ENCODE results near the gene USP2.

USP2 gene

DNA sequence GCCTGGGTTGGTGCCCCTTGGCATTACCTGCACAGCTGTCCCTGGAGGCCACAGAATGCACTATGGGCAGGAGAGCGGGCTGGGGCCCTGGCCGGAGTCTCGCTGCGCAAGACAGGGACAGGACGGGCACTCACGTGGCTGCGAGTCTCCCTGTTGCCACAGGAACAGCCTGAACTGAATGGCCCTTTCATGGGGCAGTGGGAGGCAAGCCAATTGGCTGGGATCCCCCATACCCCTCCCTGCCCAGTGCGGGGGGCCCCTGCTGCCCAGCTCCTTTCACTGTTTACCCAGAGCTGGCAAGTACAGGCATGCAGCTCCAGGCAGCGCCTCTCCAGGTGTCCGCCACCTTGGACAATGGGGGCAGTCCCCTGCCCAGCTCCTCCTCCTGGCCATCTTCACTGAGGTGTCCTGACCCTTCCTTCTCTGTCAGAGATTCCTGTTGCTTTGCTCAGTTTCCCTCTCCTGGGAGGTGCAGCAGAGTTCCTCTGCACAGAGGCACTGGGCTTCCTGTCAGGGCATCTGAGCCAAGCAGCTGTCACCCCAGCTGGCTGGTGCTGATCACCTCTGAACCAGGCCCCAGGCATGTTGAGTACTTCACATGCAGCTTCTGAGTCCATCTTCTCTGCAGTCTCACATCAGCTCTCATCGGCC is 5.2 kb downstream of the USP2 start:
- no peak for DNase-seq (ENCODE audit: low spot score)

DNA sequence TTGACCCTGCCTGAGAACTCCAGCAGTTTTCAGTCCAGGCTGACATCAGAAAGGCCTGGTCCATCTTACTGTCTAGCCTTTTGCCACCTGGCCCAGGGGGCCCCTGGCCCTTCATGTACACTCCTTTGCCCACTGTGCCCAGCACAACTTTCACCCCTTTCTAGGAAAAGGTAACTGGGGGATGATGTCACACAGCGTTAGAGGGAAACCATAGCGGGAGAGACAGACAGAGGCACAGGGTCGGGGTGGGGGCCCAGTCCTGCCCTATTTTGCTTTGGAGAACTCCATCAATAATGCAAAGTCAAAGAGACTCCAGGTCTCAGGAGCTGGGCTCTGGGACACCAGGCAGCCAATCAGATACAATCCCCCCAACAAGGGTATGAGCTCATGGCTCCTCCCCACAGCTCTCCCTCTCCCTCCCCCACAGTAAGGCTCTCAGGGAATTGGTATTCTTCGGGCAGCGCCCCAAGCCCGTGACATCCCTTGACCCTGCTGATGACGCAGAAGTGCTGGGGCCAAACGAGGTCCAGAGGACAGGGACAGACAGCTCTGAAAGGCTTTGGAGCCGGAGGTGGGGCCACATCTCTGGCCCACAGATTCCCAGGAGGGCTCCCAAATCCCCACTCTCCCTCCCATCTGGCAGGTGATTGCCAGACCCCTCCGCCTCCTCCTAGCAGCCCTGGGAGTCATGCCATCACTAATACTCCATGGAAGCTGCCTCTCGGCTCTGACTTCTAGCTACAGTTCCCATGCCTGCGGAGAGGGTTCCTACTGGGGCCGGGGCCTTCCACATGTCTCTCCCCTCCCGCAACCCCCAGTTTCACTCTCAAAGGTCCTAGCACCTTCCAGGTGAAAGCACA is 5.9 kb downstream of the USP2 start:
- no peak for DNase-seq (ENCODE audit: low spot score)

- no peak for DNase-seq (ENCODE audit: low spot score)
Measured at GRCh38 chr11:119374632-119375336, 6.7 kb downstream of the USP2 start.

DNA sequence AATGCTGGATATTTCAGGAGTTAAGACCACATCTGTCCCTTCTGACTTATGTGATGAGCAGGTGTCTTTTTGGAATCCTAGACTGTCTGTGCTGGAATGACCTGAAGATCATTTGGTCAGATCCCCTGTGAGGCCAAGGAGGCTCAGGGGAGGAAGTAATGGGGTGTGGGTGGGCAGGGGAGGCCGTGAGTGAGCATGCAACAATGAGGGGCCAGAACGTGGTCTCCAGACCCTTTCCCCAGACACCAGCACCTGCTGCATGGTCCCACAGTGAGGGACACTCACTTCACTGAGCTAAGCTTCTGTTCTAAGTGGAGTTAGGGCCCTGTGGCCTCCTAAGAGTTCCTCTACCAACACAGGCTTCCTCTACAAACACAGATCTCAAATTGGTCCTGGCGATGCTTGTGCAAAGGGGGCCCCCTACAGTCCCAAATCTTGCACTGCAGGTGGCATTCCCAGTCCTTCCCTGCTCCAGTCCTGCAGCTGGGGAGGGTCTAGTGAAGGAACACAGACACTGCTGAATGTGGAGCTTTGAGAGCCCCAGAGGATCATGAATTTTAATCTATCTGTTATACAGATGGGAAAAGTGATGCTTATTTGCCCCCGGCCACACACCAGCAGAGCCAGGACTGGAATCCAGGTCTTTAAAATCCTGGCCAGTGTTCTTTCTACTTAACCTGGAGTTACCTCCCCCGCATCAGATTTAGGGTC is 7.4 kb downstream of the USP2 start:
- DNase-seq (ENCODE audit: low spot score): peak; percentile 65

DNA sequence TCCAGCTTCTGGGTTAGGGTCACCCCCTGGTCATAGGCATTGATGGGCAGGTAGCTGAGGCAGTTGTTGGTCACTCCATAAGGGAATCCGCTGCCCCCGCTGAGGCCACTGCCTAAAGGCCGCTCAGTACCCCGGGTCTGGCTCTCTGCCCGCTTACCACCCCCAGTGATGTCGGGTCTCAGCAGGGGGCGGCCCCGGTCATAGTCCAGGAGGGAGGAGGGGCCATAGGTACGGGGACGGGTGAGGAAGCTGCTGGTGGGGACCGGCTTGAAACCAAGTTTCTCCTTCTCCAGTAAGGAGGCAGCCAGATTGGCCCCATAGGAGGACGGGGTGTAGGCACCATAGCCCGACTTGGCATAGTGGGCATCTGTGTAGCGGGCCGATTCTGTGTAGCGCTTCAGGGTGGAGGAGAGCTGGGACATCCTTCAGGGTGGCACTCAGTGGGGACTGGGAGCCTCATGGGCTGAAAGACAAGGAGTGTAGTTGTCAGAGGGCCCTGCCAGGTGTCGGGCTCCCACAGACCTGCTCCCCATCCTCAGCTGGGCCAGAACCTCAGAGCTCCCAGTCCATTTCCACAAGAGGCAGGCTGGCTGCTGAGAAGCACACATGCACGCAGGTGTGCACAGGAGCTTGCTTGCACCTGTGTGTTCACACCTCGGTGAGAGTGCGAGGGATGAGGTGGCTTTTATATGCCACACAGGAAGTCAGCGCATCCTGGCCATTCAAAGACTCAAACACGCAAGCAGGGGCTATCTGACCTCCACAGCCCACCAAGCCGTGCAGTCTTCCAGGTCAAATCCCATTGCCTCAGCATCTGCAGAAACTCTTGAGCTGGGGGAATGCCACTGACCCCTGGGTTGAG is 8.2 kb downstream of the USP2 start:
- no peak for DNase-seq (ENCODE audit: low spot score)

GRCh38 chr11:119372260-119373058 is 9.0 kb downstream of the USP2 start:
- no peak for DNase-seq (ENCODE audit: low spot score)

DNA sequence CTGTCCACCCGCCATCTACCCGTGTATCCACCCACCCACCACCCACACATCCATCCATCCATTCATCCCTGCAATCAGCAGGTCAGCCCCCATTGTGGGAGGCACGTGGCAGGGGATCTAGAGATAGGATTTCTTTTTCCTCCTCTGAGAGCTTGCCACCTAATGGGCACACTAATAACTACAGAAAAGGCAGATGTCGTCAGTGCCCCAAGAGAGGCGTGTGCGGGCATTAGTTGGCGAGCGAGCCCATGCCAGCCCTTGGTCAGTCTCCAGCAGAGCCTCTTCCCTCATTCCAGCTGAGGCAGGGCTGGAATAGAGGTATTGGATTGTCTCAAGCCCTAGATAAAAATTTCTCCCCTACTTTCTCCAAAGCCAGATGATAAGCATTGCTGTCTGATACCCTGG is 9.7 kb downstream of the USP2 start:
- peak; percentile 59 for DNase-seq (ENCODE audit: low spot score)

- no peak for DNase-seq (ENCODE audit: low spot score)
Measured at GRCh38 chr11:119371067-119371601, 10.4 kb downstream of the USP2 start.

DNA sequence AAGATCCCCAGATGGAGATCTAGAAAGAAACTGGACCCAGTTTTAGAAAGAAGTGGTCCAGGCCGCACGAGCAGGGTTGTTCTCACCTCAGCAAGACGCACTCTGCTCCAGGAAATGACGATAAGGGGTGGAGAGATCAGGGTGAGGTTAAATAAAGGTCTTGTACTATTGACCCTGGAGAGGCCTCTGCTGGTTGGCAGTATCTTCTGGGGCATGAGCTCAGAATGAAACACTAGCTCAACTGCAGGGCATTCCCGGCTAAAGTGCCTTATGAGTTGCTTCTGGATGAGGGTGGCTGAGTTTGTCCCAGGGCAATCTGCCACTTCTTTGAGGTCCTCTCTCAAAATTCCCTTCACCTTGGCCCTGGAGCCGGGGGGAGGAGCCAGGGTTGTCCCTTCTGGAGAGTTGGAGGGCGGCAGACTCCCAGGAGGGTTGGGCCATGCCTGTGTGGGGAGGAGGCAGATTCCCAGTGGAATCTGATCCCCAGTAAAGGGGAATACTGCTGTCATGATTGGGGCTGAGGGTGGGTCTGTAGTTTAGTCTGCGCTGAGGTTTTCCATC is 10.9 kb downstream of the USP2 start:
- no peak for DNase-seq (ENCODE audit: low spot score)

GRCh38 chr11:119369132-119369925 is 12.2 kb downstream of the USP2 start:
- DNase-seq (ENCODE audit: low spot score): no peak

DNA sequence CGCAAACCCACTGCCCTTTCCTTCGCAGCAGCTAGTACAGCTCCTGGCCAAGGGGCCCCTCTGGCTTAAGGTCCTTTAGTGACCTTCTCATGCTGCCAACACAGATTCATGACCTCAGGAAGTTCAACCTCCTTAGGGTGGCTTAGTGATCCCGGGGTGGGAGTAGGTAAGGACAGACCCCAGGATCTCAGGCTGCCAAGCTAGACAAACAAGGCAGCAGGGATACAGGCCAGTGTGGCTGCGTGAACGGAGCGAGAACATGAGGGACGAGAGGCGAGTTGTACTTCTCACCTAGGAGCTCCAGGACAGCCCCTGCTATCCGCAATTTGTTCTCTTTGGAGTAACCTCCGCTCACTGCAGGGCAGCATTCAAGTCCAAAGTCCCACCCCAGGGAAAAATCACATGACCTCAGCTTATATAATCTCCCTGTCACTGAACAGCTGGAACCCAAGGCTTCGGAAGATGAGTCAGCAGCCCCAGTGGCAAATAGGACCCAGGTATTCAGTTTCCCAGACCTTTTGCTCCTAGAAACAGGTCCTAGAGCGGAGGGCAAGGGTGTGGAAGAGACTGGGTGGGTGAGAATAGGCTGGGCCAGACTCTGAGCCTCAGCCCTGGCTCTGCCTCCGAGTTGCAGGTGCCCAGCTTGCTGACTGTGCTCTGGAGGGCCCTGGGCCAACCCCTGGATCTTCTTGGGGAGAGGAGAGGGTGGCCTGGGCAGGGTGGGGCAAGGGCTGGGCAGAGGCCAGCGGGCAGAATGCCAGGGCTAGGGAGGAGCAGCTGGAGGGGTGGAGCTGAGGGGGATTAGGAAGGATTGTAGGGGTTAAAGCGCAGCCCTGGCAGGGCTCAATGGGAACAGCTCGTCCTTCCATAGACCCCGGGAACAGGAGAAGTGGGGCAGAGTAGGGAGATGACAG is 13.1 kb downstream of the USP2 start:
- peak; percentile 36 for DNase-seq (ENCODE audit: low spot score)

DNA sequence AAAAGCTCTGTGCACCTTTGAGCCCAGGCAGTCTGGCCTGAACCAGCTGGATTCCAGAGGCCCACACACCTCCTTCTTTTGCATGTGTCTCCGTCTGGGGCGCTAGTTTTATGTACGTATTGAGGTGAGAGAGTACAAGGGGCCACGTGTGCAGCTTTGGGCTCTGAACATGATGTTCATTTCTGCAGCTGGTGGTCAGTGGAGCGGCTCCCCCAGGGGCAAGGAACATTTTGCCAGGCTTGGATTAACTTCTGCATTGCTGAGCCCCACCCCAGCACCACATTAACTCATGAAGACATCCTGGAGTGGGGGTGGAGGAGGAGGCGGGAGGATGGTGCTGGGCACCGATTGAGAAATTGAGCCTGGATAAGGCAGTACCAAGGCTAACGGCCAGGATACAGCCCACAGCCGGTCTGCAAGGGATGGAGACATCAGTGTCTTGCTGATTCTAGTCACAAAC is 13.8 kb downstream of the USP2 start:
- DNase-seq (ENCODE audit: low spot score): no peak

DNA sequence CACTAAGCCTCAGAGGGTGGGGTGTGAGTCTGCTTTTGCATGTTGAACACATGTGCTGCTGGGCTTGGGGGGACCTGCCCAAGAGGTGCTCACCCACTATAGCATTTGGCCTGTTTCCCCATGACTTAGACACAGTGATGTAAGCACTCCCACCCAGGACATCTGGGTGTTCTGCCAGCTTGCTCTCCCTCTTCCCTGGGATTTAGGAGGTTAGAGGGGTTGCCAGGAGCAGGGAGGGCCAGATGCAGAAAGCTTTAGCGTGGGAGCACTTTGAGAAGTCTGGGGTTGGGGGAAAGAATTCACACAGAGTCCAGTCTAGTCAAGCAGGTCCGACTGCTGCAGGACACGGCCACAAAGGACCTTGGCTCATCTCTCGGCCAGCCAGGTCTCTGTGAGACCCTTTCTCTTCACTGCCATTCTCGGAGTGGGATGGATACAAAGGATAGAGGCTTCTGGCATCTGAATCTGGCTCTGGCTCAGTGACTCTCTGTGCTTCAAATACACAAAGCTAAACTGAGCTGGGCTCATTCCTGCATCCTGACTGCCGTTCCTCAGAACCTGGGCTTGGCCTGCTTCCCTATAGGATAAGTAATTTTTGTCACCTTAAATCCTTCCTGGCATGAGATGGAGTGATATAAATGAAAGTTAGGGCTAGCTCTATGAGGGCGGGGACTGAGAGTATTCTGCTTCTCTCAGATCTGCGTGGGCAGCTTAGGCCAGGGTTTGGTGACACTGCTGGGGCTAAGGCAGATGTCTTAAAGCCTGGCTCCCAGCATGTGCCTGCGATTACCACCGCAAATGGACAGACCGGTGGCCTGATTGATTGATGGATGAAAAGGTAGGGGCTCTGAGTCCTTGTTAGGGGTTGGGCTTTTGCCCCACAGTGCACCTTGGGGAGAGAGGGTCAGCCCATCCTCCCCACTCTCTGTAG is 14.5 kb downstream of the USP2 start:
- DNase-seq (ENCODE audit: low spot score): no peak

GRCh38 chr11:119365071-119365591 is 16.4 kb downstream of the USP2 start:
- DNase-seq (ENCODE audit: low spot score): no peak

DNA sequence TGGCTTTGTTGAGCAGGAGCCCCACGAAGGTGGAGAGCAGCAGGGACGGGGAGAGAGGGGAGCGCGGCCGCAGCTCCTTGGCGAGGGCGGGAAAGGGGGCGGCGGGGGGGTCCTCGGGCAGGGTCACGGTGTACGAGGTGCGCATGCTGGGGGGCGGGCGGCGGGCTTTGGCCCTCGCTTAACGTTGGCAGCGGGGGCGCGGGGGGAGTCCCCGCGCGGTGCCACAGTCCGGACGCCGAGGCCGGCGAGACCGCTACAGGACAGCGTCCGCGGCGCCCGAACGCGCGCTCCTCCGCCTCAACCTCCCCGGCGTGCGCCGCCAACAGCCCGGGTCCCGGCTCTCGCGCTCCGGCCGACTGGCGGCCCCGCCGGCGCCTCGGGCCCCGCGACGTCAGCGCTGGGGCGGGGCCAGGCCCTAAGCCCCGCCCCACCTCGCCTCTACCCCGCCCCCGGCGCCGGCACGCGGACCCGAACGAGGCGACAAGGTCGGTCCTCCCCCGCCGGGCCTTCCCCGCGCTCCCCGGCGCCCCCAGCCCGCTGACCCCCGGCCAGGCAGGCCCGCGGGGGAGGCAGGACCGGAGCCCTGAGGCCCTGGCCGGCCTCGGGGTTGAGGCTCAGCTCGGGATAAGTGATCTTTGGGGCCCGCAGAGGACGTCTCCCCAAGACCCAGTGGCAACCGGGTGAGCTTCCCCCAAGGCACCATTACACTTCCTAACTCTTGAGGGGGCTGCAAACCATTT is 17.5 kb downstream of the USP2 start:
- DNase-seq (ENCODE audit: low spot score): no peak

All from RKO (cell line).